Measurements from ENCODE around the gene MOV10. TPM values are rescaled to one million over a fixed set of nuclear protein-coding genes. Genes with fewer than 3 reads are reported as not detected.

The MOV10 gene
- total RNA-seq, 2 donors from 2014 or later: 26.2 to 29.3 TPM

GRCh38 chr1:112701227-112702066, 27.0 kb downstream of the MOV10 start:
- WGBS, 2 donors: 80 to 89% methylated on average over 17 of the region's 17 CpGs
- Histone ChIP-seq H3K9me3 (no peaks in the 10 kb centered on the region), H3K4me3 (no peak overlapping the region), H3K27me3 (no peaks in the 10 kb centered on the region), H3K27ac (peak overlapping the region; percentile 37 to 77 (median 75)), H3K4me1 (peaks cover 75% of the 10 kb centered on the region), H3K36me3 (replicated peaks in 1 of 2; ENCODE audit: insufficient read depth in 1 of 2, low read depth in 2 of 2) (peaks cover 0 to 4% of the 10 kb centered on the region in 2 donors)
- DNase-seq (peak in 1 of 4 donors; percentile 9), ATAC-seq (no peak)
- TF ChIP-seq POLR2A (IDR thresholded peaks at IDR 0.05) (no peak), CTCF (IDR thresholded peaks at IDR 0.05) (no peak)
- intact Hi-C loops (cut with DNase I): no loop called here

- Histone ChIP-seq H3K9me3 (no peaks in the 10 kb centered on the region), H3K4me1 (peaks cover 75% of the 10 kb centered on the region), H3K4me3 (no peak overlapping the region), H3K27ac (peak overlapping the region in 2 of 4 donors; percentile 5 to 77), H3K27me3 (no peaks in the 10 kb centered on the region), H3K36me3 (replicated peaks in 1 of 2; ENCODE audit: insufficient read depth in 1 of 2, low read depth in 2 of 2) (no peaks in the 10 kb centered on the region)
- TF ChIP-seq POLR2A (IDR thresholded peaks at IDR 0.05): no peak
- TF ChIP-seq CTCF (IDR thresholded peaks at IDR 0.05): no peak
- intact Hi-C loops (cut with DNase I): no loop called here
- DNase-seq (peak in 1 of 4 donors; percentile 2), ATAC-seq (no peak)
- 76 to 77% methylated on average over 3 of the region's 3 CpGs for WGBS, 2 donors
These were observed 27.6 kb downstream of the MOV10 start for GRCh38 chr1:112702067-112702395.

GRCh38 chr1:112702420-112703261, 28.2 kb downstream of the MOV10 start:
- Histone ChIP-seq H3K9me3 (no peaks in the 10 kb centered on the region), H3K27ac (peak overlapping the region in 1 of 4 donors; percentile 5), H3K4me1 (peaks cover 78% of the 10 kb centered on the region), H3K27me3 (no peaks in the 10 kb centered on the region), H3K4me3 (no peak overlapping the region), H3K36me3 (replicated peaks in 1 of 2; ENCODE audit: insufficient read depth in 1 of 2, low read depth in 2 of 2) (no peaks in the 10 kb centered on the region)
- DNase-seq (peak in 1 of 4 donors; percentile 9), ATAC-seq (no peak)
- intact Hi-C loops (cut with DNase I): no loop called here
- TF ChIP-seq CTCF (IDR thresholded peaks at IDR 0.05) (no peak), POLR2A (IDR thresholded peaks at IDR 0.05) (no peak)
- WGBS, 2 donors: 72 to 84% methylated on average over 7 to 11 of the region's 12 CpGs

- TF ChIP-seq CTCF (IDR thresholded peaks at IDR 0.05): no peak
- TF ChIP-seq POLR2A (IDR thresholded peaks at IDR 0.05): no peak
- ATAC-seq (no peak), DNase-seq (no peak)
- intact Hi-C loops (cut with DNase I): no loop called here
- peak overlapping the region in 3 of 4 donors; percentile 24 to 90 (median 89) for H3K27ac ChIP-seq
- no peaks in the 10 kb centered on the region for H3K27me3 ChIP-seq
- no peak overlapping the region for H3K4me3 ChIP-seq
- no peaks in the 10 kb centered on the region for H3K9me3 ChIP-seq
- H3K4me1 ChIP-seq: peaks cover 72% of the 10 kb centered on the region
- H3K36me3 ChIP-seq (replicated peaks in 1 of 2; ENCODE audit: insufficient read depth in 1 of 2, low read depth in 2 of 2): no peaks in the 10 kb centered on the region
- 74 to 79% methylated on average over 8 of the region's 8 CpGs for WGBS, 2 donors
These were observed 29.2 kb downstream of the MOV10 start for GRCh38 chr1:112703706-112704105.
